GM23248 (cell line): ENCODE results near the gene RS1. TPM values are rescaled to one million over a fixed set of nuclear protein-coding genes. Genes with fewer than 3 reads are reported as not detected.

Experiments used
- DNase-seq: peaks from one replicate; pipeline ENCODE4 v3.0.0-alpha.2; 2015
- H2AFZ ChIP-seq: fragments of 200-600 bp; sonication (generic); 2 replicates; pipeline ENCODE4 v1.6.1; 2016; ENCODE audit warnings: antibody characterized with exemption
- H3F3A ChIP-seq: fragments of 200-600 bp; sonication (generic); 2 replicates; pipeline ENCODE4 v1.6.1; 2016; ENCODE audit warnings: mild to moderate bottlenecking, antibody characterized with exemption, mixed run types; ENCODE audit not compliant: insufficient read depth
- H3K27ac ChIP-seq: fragments of 200-600 bp; sonication (generic); 2 replicates; pipeline ENCODE4 v1.5.1; 2016; ENCODE audit warnings: mild to moderate bottlenecking
- H3K27me3 ChIP-seq: fragments of 200-600 bp; sonication (generic); replicated peaks from 2 replicates; pipeline ENCODE4 v1.6.1; 2016; ENCODE audit warnings: mild to moderate bottlenecking; ENCODE audit not compliant: insufficient read depth
- H3K36me3 ChIP-seq: fragments of 200-600 bp; sonication (generic); 2 replicates; pipeline ENCODE4 v1.6.1; 2016; ENCODE audit warnings: low read depth, mild to moderate bottlenecking
- H3K4me1 ChIP-seq: fragments of 200-600 bp; sonication (generic); 2 replicates; pipeline ENCODE4 v1.6.1; 2016; ENCODE audit warnings: mild to moderate bottlenecking; ENCODE audit not compliant: insufficient read depth
- H3K4me2 ChIP-seq: fragments of 200-600 bp; sonication (generic); one replicate; pipeline ENCODE4 v1.6.1; 2016; ENCODE audit warnings: mild to moderate bottlenecking; ENCODE audit not compliant: unreplicated experiment
- H3K4me3 ChIP-seq: fragments of 200-600 bp; sonication (generic); 2 replicates; pipeline ENCODE4 v1.5.1; 2016; ENCODE audit warnings: mild to moderate bottlenecking
- H3K79me2 ChIP-seq: fragments of 200-600 bp; sonication (generic); 2 replicates; pipeline ENCODE4 v1.6.1; 2016; ENCODE audit warnings: mild to moderate bottlenecking; ENCODE audit not compliant: insufficient read depth
- H3K9ac ChIP-seq: fragments of 200-600 bp; sonication (generic); 2 replicates; pipeline ENCODE4 v1.6.1; 2016; ENCODE audit warnings: mild to moderate bottlenecking
- H3K9me2 ChIP-seq: fragments of 200-600 bp; sonication (generic); 2 replicates; pipeline ENCODE4 v1.6.1; 2016; ENCODE audit warnings: mixed run types, mild to moderate bottlenecking, moderate library complexity; ENCODE audit not compliant: insufficient read depth
- H3K9me3 ChIP-seq: fragments of 200-600 bp; sonication (generic); one replicate; pipeline ENCODE4 v1.6.1; 2017; ENCODE audit warnings: low read depth
- H4K20me1 ChIP-seq: fragments of 200-600 bp; sonication (generic); 2 replicates; pipeline ENCODE4 v1.6.0; 2016; ENCODE audit not compliant: insufficient read depth
- EZH2 ChIP-seq: fragments of 200-600 bp; sonication (generic); IDR thresholded peaks from 2 replicates; pipeline ENCODE4 v1.6.1; 2018; ENCODE audit warnings: antibody characterized with exemption, mild to moderate bottlenecking; ENCODE audit not compliant: insufficient read depth, poor library complexity, severe bottlenecking
- EZH2phosphoT487 ChIP-seq: fragments of 200-600 bp; sonication (generic); IDR thresholded peaks from 2 replicates; pipeline ENCODE4 v1.6.1; 2018; ENCODE audit warnings: antibody characterized with exemption, moderate library complexity, mild to moderate bottlenecking, low read depth; ENCODE audit not compliant: insufficient read depth
- WGBS, 2 experiments: methylation state at CpG; one replicate each; pipeline ENCODE4 v1.1.6; 2015 to 2017; ENCODE audit warnings: low lambda C conversion rate in 2 of 2, low coverage in 1 of 2; ENCODE audit errors: missing lambda C conversion rate in 2 of 2; 5-methylcytosine and 5-hydroxymethylcytosine counted together
- in situ Hi-C: fragments of 300-500 bp; cut with MboI; formaldehyde crosslinking; loops from 2 replicates; pipeline ENCODE4 v1.15.0; 2020
- polyA plus RNA-seq: library from polyadenylated mRNA; unstranded; fragments of >200 nt; fragmentation: Nextera tagmentation; extraction: Ambion mirVana; gene quantifications from 2 replicates; pipeline ENCODE4 v1.2.1, GENCODE V29; 2016
- total RNA-seq: library from RNA; depleted of rRNA; stranded (reverse); fragments of >200 nt; shearing (Covaris generic); gene quantifications from 2 replicates; pipeline ENCODE4 v1.2.3, GENCODE V29; 2014

Gene RS1
- total and polyA plus RNA-seq, 2 experiments from 2014 or later, result not detected

DNA sequence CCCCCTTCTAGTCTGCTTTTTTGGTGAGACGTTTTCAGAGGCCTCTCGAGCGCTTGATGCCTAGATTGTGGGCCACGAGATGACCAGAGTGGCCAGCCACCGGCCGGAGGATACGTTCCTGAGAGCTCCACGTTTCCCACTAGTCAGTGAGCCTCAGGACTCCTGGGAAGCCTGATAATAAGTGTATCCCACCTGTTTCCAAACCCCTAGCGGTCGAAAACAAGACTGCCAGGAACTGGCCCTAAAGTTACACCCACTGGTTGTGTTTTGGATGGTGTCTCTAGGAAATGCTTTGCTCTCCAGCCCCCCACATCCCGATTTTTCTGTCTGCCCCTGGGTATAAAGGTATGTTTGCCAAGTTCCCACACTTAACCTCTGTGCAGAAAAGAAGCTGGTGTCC lies 4.6 kb upstream of the RS1 start:
- no peak for DNase-seq

DNA sequence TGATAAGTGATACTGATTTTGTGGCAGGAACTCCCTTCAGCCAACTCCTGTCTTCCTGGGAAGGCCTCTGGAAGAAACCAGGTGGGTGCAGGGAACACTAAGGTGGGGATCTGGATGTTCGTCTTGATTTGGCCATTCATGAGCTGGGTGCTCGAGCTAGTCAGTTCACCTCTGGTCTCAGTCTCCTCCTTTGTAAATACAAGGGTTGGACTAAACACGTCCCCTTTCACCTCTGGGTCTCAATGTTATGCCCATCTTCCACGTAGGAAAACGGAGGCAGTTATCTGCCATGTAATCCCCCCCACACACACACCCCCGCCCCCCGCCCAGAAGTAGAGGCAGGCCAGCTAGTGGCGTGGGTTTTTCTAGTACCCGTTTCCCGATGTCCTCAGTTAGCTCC lies 4.1 kb upstream of the RS1 start:
- Histone ChIP-seq H3K4me1 (no peaks in the 10 kb centered on the region), H3K9ac (no peak overlapping the region), H2AFZ (no peak overlapping the region), H3K27ac (no peak overlapping the region), H3K27me3 (no peaks in the 10 kb centered on the region), H3K9me3 (no peaks in the 10 kb centered on the region), H3K4me2 (no peak overlapping the region), H3K9me2 (no peaks in the 10 kb centered on the region), H3K79me2 (no peaks in the 10 kb centered on the region), H3F3A (no peaks in the 10 kb centered on the region), H4K20me1 (no peaks in the 10 kb centered on the region), H3K4me3 (no peak overlapping the region), H3K36me3 (no peaks in the 10 kb centered on the region)
- in situ Hi-C loops, result no loop called here
- 84 to 100% methylated on average over 3 to 10 of the region's 10 CpGs for WGBS, 2 experiments
- no peak for TF ChIP-seq EZH2phosphoT487
- no peak for TF ChIP-seq EZH2
- DNase-seq, result no peak

More for the DNA sequence above, 4.6 kb upstream of the RS1 start:
- Histone ChIP-seq H3K79me2 (no peaks in the 10 kb centered on the region), H3K4me1 (no peaks in the 10 kb centered on the region), H4K20me1 (no peaks in the 10 kb centered on the region), H3K9me2 (no peaks in the 10 kb centered on the region), H3K9me3 (no peaks in the 10 kb centered on the region), H3F3A (no peaks in the 10 kb centered on the region), H3K4me2 (no peak overlapping the region), H3K36me3 (no peaks in the 10 kb centered on the region), H3K27me3 (no peaks in the 10 kb centered on the region), H3K9ac (no peak overlapping the region), H3K27ac (no peak overlapping the region), H3K4me3 (no peak overlapping the region), H2AFZ (no peak overlapping the region)
- in situ Hi-C loops, result no loop called here
- 76 to 81% methylated on average over 9 to 11 of the region's 11 CpGs for WGBS, 2 experiments
- no peak for TF ChIP-seq EZH2phosphoT487
- TF ChIP-seq EZH2, result no peak

DNA sequence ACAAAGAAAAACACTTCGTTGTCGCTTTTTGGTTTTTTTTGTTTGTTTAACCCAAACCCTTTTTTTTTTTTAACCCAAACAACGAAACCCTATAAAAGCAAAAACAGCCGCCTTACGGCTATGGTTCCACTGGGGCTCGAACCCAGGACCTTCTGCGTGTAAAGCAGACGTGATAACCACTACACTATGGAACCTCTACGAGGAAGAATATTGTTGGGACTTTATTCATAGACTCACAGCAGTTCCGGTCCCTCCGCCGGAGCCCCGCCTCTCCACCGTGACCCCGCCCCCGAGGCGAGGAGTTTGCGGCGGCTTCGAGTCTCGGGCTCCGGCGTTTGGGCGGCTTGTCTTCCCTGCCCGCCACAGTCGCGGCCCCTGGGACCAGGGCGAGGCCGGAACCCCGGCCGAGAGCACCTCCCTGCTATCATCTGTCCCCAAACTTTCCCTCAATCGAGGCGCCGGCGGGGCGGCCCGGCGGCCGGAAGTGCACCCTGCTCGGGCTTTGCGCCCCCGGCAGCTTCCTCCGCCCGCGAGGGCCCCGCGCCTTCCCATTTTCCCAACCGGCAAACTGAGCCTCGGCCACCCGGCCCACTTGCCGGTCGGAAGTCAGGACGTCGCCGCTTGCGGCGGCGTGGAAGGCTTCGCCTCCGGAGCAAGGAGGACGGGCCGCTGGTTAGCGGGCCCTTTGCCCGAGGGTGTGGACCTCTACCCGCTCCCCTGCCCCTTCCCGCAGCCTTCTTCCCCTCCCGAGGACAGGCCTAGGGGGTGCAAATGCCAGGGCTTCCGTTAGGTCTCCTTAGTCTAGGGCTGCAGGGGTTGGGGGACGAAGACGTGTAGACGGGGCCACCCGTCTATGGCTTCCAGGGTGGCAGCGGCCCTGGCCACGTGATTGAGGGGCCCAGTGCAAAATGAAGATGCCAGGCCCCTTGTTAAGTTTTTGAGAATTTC lies 3.2 kb upstream of the RS1 start:
- H4K20me1 ChIP-seq, result no peaks in the 10 kb centered on the region
- no peaks in the 10 kb centered on the region for H3K4me1 ChIP-seq
- H3K9me2 ChIP-seq, result no peaks in the 10 kb centered on the region
- H3F3A ChIP-seq, result no peaks in the 10 kb centered on the region
- in situ Hi-C loops, result no loop called here
- H3K27ac ChIP-seq, result peak overlapping the region; percentile 52
- WGBS, 2 experiments, result 1 to 4% methylated on average over 36 to 42 of the region's 74 CpGs
- H3K79me2 ChIP-seq, result no peaks in the 10 kb centered on the region
- peak overlapping the region; percentile 92 for H2AFZ ChIP-seq
- H3K9ac ChIP-seq, result peak overlapping the region; percentile 86
- TF ChIP-seq EZH2, result no peak
- TF ChIP-seq EZH2phosphoT487, result no peak
- no peaks in the 10 kb centered on the region for H3K9me3 ChIP-seq
- H3K36me3 ChIP-seq, result no peaks in the 10 kb centered on the region
- peak; percentile 80 for DNase-seq
- peak overlapping the region; percentile 87 for H3K4me3 ChIP-seq
- peak overlapping the region; percentile 78 for H3K4me2 ChIP-seq
- H3K27me3 ChIP-seq, result no peaks in the 10 kb centered on the region

- Histone ChIP-seq H3K27me3 (no peaks in the 10 kb centered on the region), H3K27ac (no peak overlapping the region), H3K9ac (peak overlapping the region; percentile 58), H3K36me3 (no peaks in the 10 kb centered on the region), H4K20me1 (no peaks in the 10 kb centered on the region), H3K4me3 (peak overlapping the region; percentile 87), H3K4me2 (peak overlapping the region; percentile 78), H3K79me2 (no peaks in the 10 kb centered on the region), H3K9me2 (no peaks in the 10 kb centered on the region), H2AFZ (peak overlapping the region; percentile 80), H3K4me1 (no peaks in the 10 kb centered on the region), H3F3A (no peaks in the 10 kb centered on the region), H3K9me3 (no peaks in the 10 kb centered on the region)
- DNase-seq, result no peak
- no peak for TF ChIP-seq EZH2
- in situ Hi-C loops, result no loop called here
- 1 to 3% methylated on average over 13 to 18 of the region's 19 CpGs for WGBS, 2 experiments
Observed at GRCh38 chrX:18674417-18674787, 2.5 kb upstream of the RS1 start.
